NCI-H2107 treated with DMSO at 0.1 percent for 48 hours (cell line): ENCODE measurements around the gene TACC3.
A peak's percentile ranks its signal among the peaks of the same experiment; 100 is the strongest.

Experiments used
- DNase-seq: peaks from one replicate; lab custom pipeline; 2025; ENCODE audit not compliant: unreplicated experiment; lab: John Stamatoyannopoulos, UW

Gene TACC3

DNA sequence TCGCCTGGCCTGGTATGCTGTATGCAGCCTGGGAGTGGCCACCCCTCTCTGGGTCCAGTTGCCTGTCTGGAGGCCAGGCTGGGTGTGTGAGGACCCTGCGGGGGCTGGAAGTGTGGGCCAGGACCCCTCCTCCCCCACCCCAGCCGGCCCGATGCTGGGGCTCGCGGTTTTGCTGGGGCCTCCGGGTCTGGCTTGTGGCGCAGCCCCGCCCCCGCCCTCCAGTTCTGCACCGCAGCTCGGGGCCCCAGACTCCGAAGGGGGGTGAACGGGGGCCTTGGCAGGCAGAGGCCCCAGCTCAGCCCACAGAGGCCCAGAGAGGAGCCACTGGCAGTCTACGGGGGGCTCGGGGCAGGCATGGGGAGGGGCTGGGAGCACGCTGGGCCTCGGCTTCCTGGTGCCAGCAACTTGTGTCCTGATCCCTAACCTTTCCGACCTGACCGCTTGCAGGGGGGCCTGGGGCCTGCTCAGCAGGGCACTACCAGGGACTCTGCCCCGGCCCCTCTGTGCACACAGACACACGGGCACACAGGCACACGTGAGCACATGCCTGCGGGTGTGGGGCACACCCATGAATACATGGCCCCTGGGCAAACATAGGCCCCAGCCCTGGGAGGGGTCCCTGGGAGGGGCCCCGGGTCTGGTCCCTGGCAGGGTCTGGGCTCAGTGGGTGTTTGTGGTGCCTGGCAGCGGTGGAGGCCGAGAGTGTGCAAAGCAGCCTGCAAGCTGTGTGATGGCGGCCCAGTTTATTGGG, 50.4 kb downstream of the TACC3 start:
- DNase-seq: no peak

- DNase-seq: peak; percentile 48
These were observed 51.7 kb downstream of the TACC3 start for GRCh38 chr4:1772853-1773538.

GRCh38 chr4:1773754-1774153, 52.4 kb downstream of the TACC3 start:
- no peak for DNase-seq

DNA sequence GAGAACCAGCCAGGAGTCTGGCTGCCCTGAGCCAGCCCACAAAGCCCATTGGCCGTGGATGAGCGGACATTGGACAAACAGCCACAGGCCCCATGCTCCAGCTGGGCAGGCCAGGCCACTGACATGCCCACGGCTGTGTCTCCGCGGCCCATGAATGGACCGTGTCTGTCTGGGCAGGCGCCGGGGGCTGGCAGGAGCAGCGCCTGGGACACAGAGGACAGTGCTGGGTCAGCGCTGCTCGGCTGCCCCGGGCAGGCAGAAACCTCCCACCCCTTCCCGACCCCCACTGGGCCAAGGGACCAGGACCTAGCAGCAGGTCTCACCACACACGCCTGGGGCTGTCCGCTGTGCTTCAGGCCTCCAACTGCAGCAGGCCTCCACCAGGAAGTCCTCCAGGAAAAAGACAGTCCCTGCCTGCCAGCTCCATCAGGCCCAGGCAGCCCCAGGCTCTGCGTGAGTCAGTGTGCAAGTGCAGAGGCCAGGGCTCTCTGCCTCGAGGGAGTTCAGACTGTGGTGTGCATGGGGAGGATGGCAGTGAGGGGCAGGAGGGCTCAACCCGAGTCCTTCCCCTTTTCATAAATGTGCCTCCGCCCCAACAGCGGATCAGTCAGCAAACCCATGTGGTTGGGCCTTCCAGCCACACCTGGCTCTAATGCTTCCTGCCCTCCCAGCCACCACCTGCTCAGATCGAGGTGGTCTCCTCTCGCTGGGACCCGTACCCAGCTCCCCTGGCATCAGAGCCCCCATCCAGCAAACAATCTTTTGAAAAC, 54.6 kb downstream of the TACC3 start:
- no peak for DNase-seq

DNA sequence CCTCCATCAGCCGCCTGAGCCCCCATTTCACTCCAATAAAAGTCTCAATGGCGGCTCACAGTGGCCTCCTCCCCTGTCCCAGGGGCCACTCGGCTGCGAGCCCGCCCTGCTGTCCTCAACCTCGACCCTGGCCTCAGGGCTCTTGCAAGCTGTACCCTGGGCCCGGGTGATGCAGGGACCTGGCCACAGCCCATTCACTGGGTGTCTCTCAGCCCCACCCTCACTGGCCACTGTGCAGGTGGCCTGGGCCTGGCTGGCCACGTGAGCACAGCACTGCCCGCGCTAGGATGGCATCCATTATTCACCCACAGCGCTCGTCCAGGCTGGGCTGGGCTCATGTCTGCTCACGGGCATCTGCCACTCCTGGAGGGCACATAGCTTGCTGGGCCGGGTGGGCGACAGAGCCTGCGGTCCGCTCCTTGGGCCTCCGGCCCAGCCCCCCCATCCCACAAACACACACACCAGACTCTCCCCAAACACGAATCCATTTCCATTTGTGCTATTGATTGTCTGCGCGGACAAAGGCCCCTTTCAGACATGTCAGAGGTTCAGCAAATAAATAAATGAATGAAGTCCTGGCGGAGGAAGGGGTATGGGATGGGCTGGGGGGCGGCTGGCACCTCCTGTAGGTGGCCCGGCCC, 55.3 kb downstream of the TACC3 start:
- DNase-seq: no peak

DNA sequence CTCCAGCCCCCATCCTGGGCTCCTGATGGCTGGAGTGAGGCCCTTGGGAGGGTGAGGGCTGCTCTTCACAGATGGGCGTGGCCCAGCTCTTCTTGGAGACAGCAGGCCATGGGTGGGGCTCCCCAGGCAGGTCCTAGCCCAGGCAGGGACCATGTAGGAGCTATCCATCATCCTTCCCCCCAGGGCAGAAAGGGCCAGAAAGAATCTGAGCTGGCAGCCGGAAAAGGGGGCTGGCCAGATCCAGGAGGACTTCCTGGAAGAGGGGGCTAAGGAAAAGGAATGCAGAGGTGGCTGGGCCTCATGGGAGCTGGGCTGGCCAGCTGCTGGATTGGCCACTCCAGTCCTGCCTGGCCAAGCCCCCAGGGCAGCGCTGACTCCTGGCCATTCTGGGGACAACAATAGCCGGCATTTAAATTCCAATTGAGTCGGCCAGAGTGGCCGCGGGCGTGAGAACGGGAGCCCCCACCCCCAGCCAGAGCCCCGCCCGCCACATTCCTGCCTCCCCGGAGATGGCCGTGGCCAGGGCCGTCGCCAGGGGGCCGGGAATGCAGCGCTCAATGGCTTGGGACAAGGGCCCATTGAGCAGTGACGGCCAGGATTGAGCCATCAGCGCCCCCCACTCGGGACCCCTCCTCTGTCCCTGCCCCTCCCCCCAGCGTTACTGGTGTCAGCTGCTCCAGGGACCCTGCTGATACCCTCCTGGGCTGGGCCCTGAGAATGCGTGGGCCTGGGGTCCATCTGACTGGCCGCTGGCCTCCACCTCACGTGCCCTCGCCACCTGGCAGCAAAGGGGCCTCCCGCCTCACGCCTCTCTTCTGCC, 56.7 kb downstream of the TACC3 start:
- no peak for DNase-seq

DNA sequence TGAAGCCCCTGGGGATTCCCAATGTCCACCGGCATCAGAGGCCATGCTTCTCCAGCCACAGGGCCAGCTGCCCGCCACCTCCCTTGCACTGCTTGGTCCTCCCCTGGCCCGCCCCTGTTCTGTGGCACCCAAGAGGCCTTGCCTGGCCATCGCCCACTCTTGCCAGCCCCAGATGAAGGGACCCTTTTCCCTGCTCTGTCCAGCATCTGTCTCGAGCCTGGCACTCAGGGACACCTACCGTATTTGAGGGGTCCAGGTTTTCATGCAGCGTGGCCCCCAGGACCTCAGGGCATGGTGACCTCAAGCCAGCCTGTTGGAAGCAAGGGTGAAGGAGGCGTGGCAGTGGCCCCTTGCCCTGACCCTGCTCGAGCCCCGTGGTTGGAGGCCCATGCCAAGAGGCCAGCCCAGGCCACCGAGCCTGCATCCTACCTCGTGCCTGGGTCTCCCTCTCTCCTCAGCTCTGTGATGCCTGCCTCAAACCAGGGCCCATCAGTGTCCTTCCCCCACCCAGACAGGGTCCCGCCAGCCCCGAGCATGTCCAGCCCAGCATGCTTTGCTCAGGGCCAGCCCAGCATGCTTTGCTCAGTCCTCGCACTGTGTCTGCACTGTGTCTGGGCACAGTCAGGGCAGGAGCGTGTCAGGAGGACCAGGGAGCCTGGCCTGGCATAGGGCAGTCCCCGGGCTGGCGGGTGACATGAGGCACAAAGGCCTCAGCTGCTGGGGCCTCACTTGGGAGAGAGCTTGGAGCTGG, 57.5 kb downstream of the TACC3 start:
- DNase-seq: no peak

DNA sequence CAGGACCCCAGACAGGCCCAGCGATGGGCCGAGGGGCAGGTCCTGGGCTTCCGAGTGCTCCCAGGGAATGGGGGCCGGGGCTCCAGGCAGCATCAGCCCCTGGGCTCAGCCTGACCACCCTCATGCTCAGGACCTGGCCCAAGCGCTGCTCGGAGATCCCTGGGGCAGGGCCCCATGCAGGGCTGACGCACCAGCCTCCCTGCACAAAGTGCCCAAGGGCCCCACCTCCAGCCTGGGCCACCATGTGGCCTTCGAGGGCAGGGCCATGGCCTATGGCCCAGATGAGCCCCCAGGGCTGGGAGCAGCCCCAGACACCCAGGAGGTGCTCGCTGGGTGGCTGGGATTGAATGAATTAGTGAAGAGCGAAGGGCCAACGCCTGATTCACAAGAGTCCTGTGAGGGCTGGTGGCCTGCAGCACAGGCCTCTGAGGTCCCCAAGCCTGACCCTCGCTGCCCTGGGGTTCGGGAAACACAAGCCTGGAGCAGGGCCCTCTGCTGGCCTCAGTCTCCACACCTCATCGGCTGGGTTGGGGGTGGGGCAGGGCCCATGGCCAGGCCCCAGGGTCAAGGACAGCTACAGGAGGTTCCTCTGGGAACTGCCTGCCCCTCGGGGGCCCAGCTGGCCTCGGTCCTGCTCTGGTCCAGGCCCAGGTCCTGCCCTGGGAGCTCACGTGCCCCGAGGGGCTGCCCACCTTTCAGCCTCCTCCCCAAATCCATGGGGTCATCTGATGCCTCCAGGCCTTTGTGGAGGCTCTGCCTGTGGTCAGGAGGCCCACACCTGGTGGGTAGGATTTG, 58.5 kb downstream of the TACC3 start:
- no peak for DNase-seq

- no peak for DNase-seq
These were observed 59.1 kb downstream of the TACC3 start for GRCh38 chr4:1780435-1780834.

GRCh38 chr4:1783015-1783414, 61.7 kb downstream of the TACC3 start:
- no peak for DNase-seq

DNA sequence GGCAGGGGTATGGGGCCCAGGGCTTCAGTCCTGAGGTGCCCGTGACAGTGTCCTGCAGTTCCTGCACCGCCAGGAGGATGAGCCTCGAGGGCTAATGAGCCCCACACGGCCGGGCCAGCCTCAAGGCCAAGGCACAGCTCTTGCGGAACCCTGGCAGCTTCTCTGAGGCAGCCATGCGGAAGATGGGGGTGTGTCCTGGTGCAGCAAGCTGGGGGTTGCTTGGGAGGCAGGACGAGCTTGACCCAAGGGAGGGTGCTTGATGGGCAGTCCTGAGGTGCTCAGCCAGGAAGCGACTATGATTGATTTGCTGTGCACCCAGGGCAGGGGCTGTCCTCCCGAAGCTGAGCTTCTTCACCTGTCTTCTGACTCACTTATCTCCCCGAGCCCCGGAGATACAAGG, 62.6 kb downstream of the TACC3 start:
- no peak for DNase-seq

- no peak for DNase-seq
These were observed 63.1 kb downstream of the TACC3 start for GRCh38 chr4:1784395-1784788.

DNA sequence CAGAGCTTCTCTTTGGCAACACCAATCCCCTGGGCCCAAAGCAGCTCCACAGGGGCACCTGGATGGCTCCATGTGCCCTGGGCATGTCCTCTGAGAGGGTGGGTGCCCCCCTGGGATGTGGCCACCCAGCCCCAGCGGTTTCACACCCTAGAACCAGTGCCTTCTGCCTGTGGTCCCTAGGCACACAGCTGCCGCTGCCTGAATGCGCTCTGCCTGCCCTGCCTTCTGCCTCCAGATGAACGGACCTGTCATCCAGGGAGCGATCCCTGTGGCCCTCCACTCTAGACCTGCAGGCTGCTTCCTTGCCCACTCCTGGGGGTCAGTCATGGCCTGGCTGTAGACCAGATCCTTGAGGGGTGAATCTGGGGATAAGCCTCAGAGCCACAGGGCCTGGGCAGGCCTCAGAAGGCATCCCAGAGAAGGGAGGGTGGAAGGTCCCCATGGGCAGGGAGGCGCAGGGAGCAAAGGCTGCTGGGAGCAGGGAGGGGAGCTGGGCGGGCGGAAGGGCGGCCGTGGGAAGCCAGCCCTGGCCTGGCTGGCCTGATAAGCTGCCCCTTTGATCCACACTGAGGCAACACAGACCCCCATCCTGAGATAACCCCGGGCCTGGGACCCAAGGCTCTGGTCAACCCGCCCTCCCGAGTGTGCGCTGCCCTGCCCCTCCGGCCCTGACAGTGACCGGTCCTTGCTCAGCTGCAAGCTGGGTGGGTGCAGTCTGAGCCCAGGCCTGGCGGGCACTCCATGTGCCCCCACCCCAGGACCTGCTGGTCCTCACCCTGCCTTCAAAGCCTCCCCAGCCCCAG, 63.7 kb downstream of the TACC3 start:
- DNase-seq: no peak

DNA sequence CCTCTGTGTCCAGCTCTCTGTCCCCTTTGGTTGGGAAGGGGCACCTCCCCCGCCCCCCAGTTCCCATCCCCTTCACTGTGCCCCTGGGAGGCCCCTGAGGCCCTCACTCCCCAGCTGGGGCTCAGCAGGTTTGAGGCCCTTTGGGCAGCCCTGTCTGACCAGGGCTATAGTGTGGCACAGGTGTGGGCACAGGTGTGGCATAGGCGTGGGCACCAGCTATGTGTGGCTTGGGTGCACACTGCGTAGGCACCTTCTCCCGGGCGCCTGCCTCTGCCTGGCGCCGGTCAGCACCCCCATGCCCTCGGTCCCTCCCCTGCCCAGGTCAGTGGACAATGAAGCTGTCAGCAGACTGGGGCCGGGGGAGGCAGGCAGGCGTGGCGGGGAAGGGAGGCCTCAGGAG, 64.3 kb downstream of the TACC3 start:
- no peak for DNase-seq

DNA sequence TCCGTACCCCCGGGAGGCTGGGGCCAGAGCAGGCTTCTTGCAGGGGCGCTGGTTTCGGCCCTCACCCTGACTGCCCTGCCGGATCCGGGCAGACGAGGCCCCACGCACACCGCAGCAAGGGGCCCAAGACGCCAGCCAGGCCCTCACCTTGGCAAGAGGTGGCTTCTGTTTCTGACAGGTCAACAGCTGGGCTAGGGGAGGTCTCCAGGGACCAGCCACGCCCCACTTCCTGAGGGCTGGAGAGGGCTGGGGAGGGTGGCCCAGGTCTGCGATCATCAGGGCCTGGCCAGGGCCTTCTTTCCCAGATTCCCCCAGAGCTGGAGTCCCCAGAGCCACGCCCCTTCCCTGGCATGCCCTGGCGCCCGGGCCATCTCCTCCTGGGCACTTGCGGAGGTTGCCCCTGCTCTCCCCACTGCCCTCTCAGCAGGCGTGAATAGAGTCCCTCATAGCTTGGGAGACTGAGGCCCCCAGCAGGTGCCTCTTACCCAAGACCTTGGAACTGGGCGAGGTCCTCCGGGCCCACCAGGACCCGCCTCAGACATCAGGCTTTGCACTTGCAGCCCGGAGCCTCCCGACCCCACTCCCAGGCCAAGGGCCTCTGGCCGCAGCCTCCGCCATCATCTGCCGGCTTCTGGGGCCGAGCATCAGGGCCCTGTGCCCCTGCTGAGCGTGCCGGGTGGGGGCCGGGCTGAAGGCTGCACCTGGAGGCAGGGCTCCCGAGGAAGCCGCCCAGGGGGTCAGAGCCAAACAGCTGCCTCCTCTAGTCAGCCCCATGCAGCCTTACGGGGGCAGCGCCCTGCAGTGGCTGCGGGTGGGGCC, 65.4 kb downstream of the TACC3 start:
- DNase-seq: no peak

- no peak for DNase-seq
These were observed 66.2 kb downstream of the TACC3 start for GRCh38 chr4:1787411-1788077.
